Ishikawa (cell line): Measurements from ENCODE around the gene UST.

ENCODE experiments used
- EP300 ChIP-seq: IDR thresholded peaks from 2 replicates; pipeline ENCODE4 v1.6.1; 2012; ENCODE audit warnings: borderline replicate concordance
- RAD21 ChIP-seq: IDR thresholded peaks from 2 replicates; pipeline ENCODE4 v1.6.1; 2012; ENCODE audit warnings: low read depth

GRCh38 chr6:148904896-148905870 lies 158.4 kb downstream of the UST start:
- TF ChIP-seq EP300: no peak
- no peak for TF ChIP-seq RAD21
